ENCODE results near the gene LENG1. TPM values are rescaled to one million over a fixed set of nuclear protein-coding genes. Genes with fewer than 3 reads are reported as not detected.

LENG1 gene
- total and polyA plus RNA-seq, 2 donors (not counting 3 experiments of a cell fraction or from before 2014, with no cell fraction given), result 3.0 to 5.0 TPM

GRCh38 chr19:54189735-54190502 lies 30.4 kb upstream of the LENG1 start:
- peak overlapping the region; percentile 86 for H3K27ac ChIP-seq (ENCODE audit: insufficient read depth, low read depth, low read length)
- intact Hi-C loops (cut with micrococcal nuclease), result loop anchor here (1.0 to 2.0 kb wide), 8 partner anchors 10 to 323 kb away; partner anchors contain the start of genes CNOT3, LENG1, LENG9 and MYADM
- peaks cover 10% of the 10 kb centered on the region in 2 experiments for H3K36me3 ChIP-seq (ENCODE audit: control insufficient read depth in 2 of 2, extremely low read depth in 1 of 2, insufficient read depth in 2 of 2, low read length in 2 of 2)
- peaks cover 16% of the 10 kb centered on the region for H3K4me1 ChIP-seq (ENCODE audit: control insufficient read depth, extremely low read depth, insufficient read depth, low read length)
- BruUV-seq (replicated peaks), result no TSS peak
- dilution Hi-C loops (cut with MboI; ENCODE audit: extremely low pct_ligation_motif_present, low sequenced_read_pairs), result no loop called here
- TF ChIP-seq POLR2A (IDR thresholded peaks at IDR 0.05; ENCODE audit: low read depth, low read length) (peak; percentile 47), CTCF (IDR thresholded peaks at IDR 0.05; ENCODE audit: extremely low read depth in 1 of 2, insufficient read depth in 1 of 2, low read depth in 1 of 2, low read length in 2 of 2) (no peak), EZH2 (IDR thresholded peaks at IDR 0.05; ENCODE audit: borderline replicate concordance, low read depth, low read length, severe bottlenecking) (no peak), POLR2AphosphoS5 (IDR thresholded peaks at IDR 0.05; ENCODE audit: insufficient read depth, low read depth, low read length) (peak; percentile 50), MYC (IDR thresholded peaks at IDR 0.05; ENCODE audit: low read depth, low read length) (peak; percentile 35), GATA2 (IDR thresholded peaks at IDR 0.05; ENCODE audit: insufficient read depth, insufficient read length, low read depth, low read length) (no peak), FOS (IDR thresholded peaks at IDR 0.05; ENCODE audit: borderline replicate concordance, insufficient read depth, low read length) (no peak), JUN (IDR thresholded peaks at IDR 0.05; ENCODE audit: borderline replicate concordance, insufficient read depth, insufficient read length, low read depth) (no peak)
- TF ChIP-seq, protein P1, sequence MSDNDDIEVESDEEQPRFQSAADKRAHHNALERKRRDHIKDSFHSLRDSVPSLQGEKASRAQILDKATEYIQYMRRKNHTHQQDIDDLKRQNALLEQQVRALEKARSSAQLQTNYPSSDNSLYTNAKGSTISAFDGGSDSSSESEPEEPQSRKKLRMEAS (IDR thresholded peaks at IDR 0.05; ENCODE audit: insufficient read depth, insufficient read length), result peak; percentile 33
- H3K9me3 ChIP-seq (replicated peaks; ENCODE audit: control insufficient read depth, insufficient read depth, low read length), result no peaks in the 10 kb centered on the region
- no peaks in the 10 kb centered on the region for H3K9me1 ChIP-seq (replicated peaks; ENCODE audit: control insufficient read depth, extremely low read depth, insufficient read depth, low read length)
- H3K4me2 ChIP-seq (ENCODE audit: insufficient read depth, low read length), result no peak overlapping the region
- DNase-seq (ENCODE audit: low read depth, low spot score) (peak; percentile 100), FAIRE-seq (peak; percentile 100)
- POLR2A ChIA-PET, result interaction anchor here (0.7 to 5.2 kb wide), 10 partner anchors 11 to 77 kb away, joined by 3 to 91 read pairs (median 4); partner anchors contain the start of genes CNOT3, LENG1 and RPS9
- H3K79me2 ChIP-seq (ENCODE audit: control insufficient read depth, insufficient read depth, low read length), result peaks cover 42% of the 10 kb centered on the region
- H4K20me1 ChIP-seq (replicated peaks; ENCODE audit: control insufficient read depth, extremely low read depth, insufficient read depth, low read length), result no peaks in the 10 kb centered on the region
- H3K9ac ChIP-seq (replicated peaks; ENCODE audit: extremely low read depth, insufficient read depth, low read length), result peak overlapping the region; percentile 84
- CTCF ChIA-PET, result interaction anchor here (0.7 to 2.7 kb wide), 19 partner anchors 10 to 76 kb away, joined by 3 to 25 read pairs (median 4); partner anchors contain the start of genes LENG1, RPS9 and TMC4
- no peaks in the 10 kb centered on the region for H3K27me3 ChIP-seq (ENCODE audit: control insufficient read depth in 2 of 2, insufficient read depth in 2 of 2, low read length in 2 of 2)
- peak overlapping the region in 2 of 3 experiments; percentile 72 to 87 for H3K4me3 ChIP-seq (replicated peaks in 1 of 3; ENCODE audit: insufficient read depth in 1 of 3, low read depth in 1 of 3, low read length in 3 of 3)
- H2AFZ ChIP-seq (ENCODE audit: low read depth, low read length), result peak overlapping the region; percentile 56
